ENCODE data around the gene TSPAN5.

TSPAN5 gene

DNA sequence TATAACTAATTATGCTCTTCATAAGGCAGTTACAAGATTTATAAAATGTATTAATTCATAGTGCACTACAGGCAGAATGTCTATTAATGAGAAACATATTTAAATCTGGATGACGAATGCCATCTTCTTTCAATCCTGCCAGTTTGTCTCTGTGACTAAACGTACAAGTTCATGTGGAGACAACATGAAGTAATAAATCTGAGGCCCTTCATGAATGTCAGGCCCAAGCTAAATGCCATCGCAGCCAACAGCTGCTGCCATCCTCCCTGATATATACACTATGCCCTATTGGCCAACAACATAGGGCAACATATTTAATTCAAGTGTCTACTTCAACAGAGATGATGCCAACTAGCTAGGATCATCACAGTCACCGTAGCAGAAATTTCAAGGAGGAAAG lies 43.7 kb downstream of the TSPAN5 start:
- no peak for TF ChIP-seq CTCF (IDR thresholded peaks at IDR 0.05)

DNA sequence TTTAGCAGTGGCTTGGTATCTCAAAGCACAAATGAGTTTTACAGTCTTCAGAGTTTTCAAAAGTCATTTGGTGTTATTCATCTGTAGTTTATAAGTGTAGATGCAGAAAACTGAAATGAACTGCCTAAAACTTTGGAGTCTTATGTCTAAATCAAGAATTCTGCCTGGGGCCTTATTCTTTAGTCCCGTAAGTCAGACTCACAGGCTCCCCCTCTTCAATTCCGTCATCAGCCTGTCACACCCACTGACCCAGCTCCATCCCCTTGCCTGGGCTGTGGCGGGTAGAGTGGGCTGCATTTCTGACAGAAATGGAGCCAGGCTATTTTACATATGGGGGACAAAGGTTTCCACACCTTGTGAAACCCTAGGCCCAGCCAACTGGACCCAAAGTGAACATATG lies 44.3 kb downstream of the TSPAN5 start:
- no peak for TF ChIP-seq CTCF (IDR thresholded peaks at IDR 0.05)

- TF ChIP-seq CTCF (IDR thresholded peaks at IDR 0.05): no peak
These were observed 44.8 kb downstream of the TSPAN5 start for GRCh38 chr4:98613453-98614075.

GRCh38 chr4:98612318-98613250 lies 45.8 kb downstream of the TSPAN5 start:
- TF ChIP-seq CTCF (IDR thresholded peaks at IDR 0.05): no peak

DNA sequence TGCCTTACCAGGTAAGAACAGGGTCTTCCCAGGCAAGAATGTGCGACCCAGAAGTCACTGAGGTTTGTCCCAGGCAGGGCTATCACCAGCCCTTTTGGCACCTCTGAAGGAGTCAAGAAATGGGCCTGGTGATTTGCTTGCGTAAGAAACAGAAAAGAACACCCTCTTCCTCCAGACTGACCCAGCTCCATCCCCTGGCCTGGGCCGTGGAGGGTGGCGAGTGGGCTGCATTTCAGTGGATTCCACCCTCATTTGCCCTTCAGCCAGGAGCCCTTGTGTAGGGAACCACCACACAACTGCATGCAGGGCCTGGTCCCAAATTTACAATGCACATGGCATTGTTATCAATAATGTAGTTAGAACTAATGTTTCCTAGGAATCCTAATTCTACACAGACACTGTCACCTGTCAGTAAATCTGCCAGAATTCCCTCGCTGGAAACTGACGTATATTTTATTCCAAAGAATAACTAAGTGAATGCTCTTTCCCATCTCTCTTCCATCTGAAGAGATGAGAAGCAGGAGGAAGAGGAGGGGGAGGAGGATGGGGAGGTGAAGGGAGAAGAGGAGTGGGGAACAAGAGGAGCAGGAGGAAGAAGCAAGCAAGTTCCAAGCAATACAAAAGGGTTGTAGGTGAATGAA lies 46.6 kb downstream of the TSPAN5 start:
- no peak for TF ChIP-seq CTCF (IDR thresholded peaks at IDR 0.05)

- no peak for TF ChIP-seq CTCF (IDR thresholded peaks at IDR 0.05)
These were observed 47.3 kb downstream of the TSPAN5 start for GRCh38 chr4:98610926-98611676.

DNA sequence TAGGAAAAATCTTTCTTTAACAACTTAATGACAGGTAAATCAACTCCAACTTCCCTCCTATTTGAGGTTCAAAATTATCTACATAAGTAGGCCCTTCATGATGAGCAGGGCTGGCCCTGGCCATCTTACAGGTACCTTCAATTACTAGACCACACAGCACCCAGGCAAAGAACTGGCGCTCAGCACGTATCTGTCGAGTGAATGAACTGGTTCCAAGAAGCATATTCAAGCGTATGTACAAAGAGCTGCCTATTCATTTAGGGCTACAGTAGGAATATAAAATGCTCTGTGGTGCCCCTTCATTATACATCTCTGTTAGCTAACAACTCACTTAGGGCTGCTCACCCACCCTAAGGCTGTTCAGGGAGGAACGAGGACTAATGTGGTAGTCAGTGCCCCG lies 48.0 kb downstream of the TSPAN5 start:
- TF ChIP-seq CTCF (IDR thresholded peaks at IDR 0.05): no peak
